HCT116 (cell line): Measurements from ENCODE around the gene KDM3B. TPM values are rescaled to one million over a fixed set of nuclear protein-coding genes. Genes with fewer than 3 reads are reported as not detected.

ENCODE experiments used
- ATAC-seq: fragments of 200-7000 bp; cut with Tn5 transposase; 2 replicates; pipeline ENCODE4 v1.9.1; 2020; ENCODE audit warnings: mild to moderate bottlenecking, moderate library complexity
- BruUV-seq: library from RNA; stranded (reverse); fragments of 400-500 nt; replicated peaks from 2 replicates; lab custom pipeline; 2021; lab: Mats Ljungman, UMichigan
- CTCF ChIA-PET: fragments of 300-600 bp; sonication (Branson Sonifier 250); formaldehyde crosslinking; loops from one replicate; lab custom pipeline; 2021; ENCODE audit warnings: antibody characterized with exemption; lab: Charles Lee
- POLR2A ChIA-PET: fragments of 300-600, 350-600 bp; sonication (Branson Sonifier 250); formaldehyde crosslinking; loops from one replicate; lab custom pipeline; 2021; ENCODE audit warnings: antibody characterized with exemption; lab: Charles Lee
- RAD21 ChIA-PET, 2 experiments: fragments of 300-600 bp; sonication (Branson Sonifier 250); formaldehyde crosslinking; loops; one replicate each; lab custom pipeline; 2023; ENCODE audit warnings: low total read pairs in 2 of 2; ENCODE audit not compliant: uncharacterized antibody in 2 of 2, unreplicated experiment in 2 of 2, low non-redundant PET in 1 of 2; lab: Charles Lee
- DNase-seq: peaks from one replicate; pipeline ENCODE4 v3.0.0-alpha.2; 2010; ENCODE audit warnings: low read depth, low spot score
- H2AFZ ChIP-seq: fragments of 200-600 bp; shearing (Covaris generic), sonication (generic); 2 replicates; pipeline ENCODE4 v1.6.1; 2017; ENCODE audit warnings: low read depth, mixed run types, mixed read lengths, antibody characterized with exemption, low read length; ENCODE audit not compliant: poor library complexity, severe bottlenecking
- H3K27ac ChIP-seq: 2 replicates; pipeline ENCODE4 v1.5.1; 2012; ENCODE audit warnings: low read depth, low read length
- H3K27me3 ChIP-seq: fragments of 200-600 bp; sonication (generic); 2 replicates; pipeline ENCODE4 v1.6.1; 2016; ENCODE audit warnings: mixed run types, low read length, mixed read lengths; ENCODE audit not compliant: insufficient read depth
- H3K36me3 ChIP-seq, 2 experiments: fragments of 200-500 bp in 1 of 2; fragments of 200-600 bp in 1 of 2; sonication (Bioruptor generic) in 1 of 2; sonication (generic) in 1 of 2; 2 replicates each; pipeline versions ENCODE4 v1.5.1 to v1.6.1; 2014 to 2016; ENCODE audit warnings: low read length in 2 of 2, inconsistent platforms in 1 of 2, mixed read lengths in 1 of 2, mixed run types in 1 of 2; ENCODE audit not compliant: insufficient read depth in 2 of 2, control insufficient read depth in 1 of 2
- H3K4me1 ChIP-seq, 2 experiments: fragments of 200-600 bp in 1 of 2; sonication (generic) in 1 of 2; 2 replicates each; pipeline versions ENCODE4 v1.5.1 to v1.6.1; 2012 to 2017; ENCODE audit warnings: low read length in 2 of 2, inconsistent platforms in 1 of 2, mild to moderate bottlenecking in 1 of 2, mixed read lengths in 1 of 2, mixed run types in 1 of 2, moderate library complexity in 1 of 2; ENCODE audit not compliant: insufficient read depth in 2 of 2, control insufficient read depth in 1 of 2
- H3K4me2 ChIP-seq: fragments of 200-600 bp; sonication (generic); 2 replicates; pipeline ENCODE4 v1.6.1; 2017; ENCODE audit warnings: mixed run types, low read length, mixed read lengths
- H3K4me3 ChIP-seq, 2 experiments: fragments of 200-600 bp in 1 of 2; sonication (generic) in 1 of 2; replicated peaks in 1 of 2; 2 replicates each; pipeline ENCODE4 v1.5.1; 2011 to 2016; ENCODE audit warnings: low read length in 2 of 2, control low read depth in 1 of 2, low read depth in 1 of 2, mild to moderate bottlenecking in 1 of 2, mixed read lengths in 1 of 2, mixed run types in 1 of 2
- H3K79me2 ChIP-seq: fragments of 200-600 bp; sonication (generic); 2 replicates; pipeline ENCODE4 v1.6.1; 2017; ENCODE audit warnings: mild to moderate bottlenecking, mixed run types, low read length, moderate library complexity, mixed read lengths; ENCODE audit not compliant: insufficient read depth
- H3K9ac ChIP-seq: fragments of 200-600 bp; sonication (generic); 2 replicates; pipeline ENCODE4 v1.6.1; 2016; ENCODE audit warnings: low read length, mixed read lengths
- H3K9me2 ChIP-seq: fragments of 200-600 bp; sonication (generic), shearing (Covaris generic); 2 replicates; pipeline ENCODE4 v1.6.1; 2017; ENCODE audit warnings: mixed run types, mild to moderate bottlenecking, moderate library complexity; ENCODE audit not compliant: insufficient read depth
- H3K9me3 ChIP-seq, 2 experiments: fragments of 200-500 bp in 1 of 2; fragments of 200-600 bp in 1 of 2; sonication (Bioruptor generic) in 1 of 2; sonication (generic) in 1 of 2; 2 replicates each; pipeline ENCODE4 v1.6.1; 2014 to 2017; ENCODE audit warnings: low read length in 2 of 2, mixed read lengths in 2 of 2, inconsistent platforms in 1 of 2, low read depth in 1 of 2, mild to moderate bottlenecking in 1 of 2, mixed run types in 1 of 2, moderate library complexity in 1 of 2; ENCODE audit not compliant: control insufficient read depth in 1 of 2, insufficient read depth in 1 of 2
- H4K20me1 ChIP-seq: fragments of 200-600 bp; sonication (generic), shearing (Covaris generic); 2 replicates; pipeline ENCODE4 v1.6.1; 2017; ENCODE audit warnings: mixed run types, mild to moderate bottlenecking, moderate library complexity; ENCODE audit not compliant: insufficient read depth
- ATF3 ChIP-seq: IDR thresholded peaks from 2 replicates; pipeline ENCODE4 v1.6.1; 2012
- CBX3 ChIP-seq: IDR thresholded peaks from 2 replicates; pipeline ENCODE4 v1.6.1; 2012; ENCODE audit warnings: low read depth
- CEBPB ChIP-seq: IDR thresholded peaks from 2 replicates; pipeline ENCODE4 v1.6.1; 2012; ENCODE audit warnings: low read depth
- CTCF ChIP-seq, 3 experiments: fragments of 200-600 bp in 1 of 3; sonication (generic) in 1 of 3; IDR thresholded peaks in 2 of 3; conservative IDR thresholded peaks in 1 of 3; 2 replicates each; pipeline ENCODE4 v1.5.1; 2012 to 2017; ENCODE audit warnings: low read depth in 2 of 3, low read length in 2 of 3, antibody characterized with exemption in 1 of 3, borderline replicate concordance in 1 of 3, control low read depth in 1 of 3, mild to moderate bottlenecking in 1 of 3, mixed read lengths in 1 of 3, mixed run types in 1 of 3, moderate library complexity in 1 of 3; ENCODE audit not compliant: insufficient read depth in 1 of 3
- EGR1 ChIP-seq: IDR thresholded peaks from 2 replicates; pipeline ENCODE4 v1.6.1; 2012; ENCODE audit warnings: low read depth
- EZH2 ChIP-seq: fragments of 200-600 bp; sonication (generic); IDR thresholded peaks from 2 replicates; pipeline ENCODE4 v1.6.1; 2017; ENCODE audit warnings: antibody characterized with exemption, mixed run types
- EZH2phosphoT487 ChIP-seq: fragments of 200-600 bp; IDR thresholded peaks from 2 replicates; pipeline ENCODE4 v1.6.1; 2018; ENCODE audit warnings: antibody characterized with exemption, borderline replicate concordance
- FOSL1 ChIP-seq: IDR thresholded peaks from 2 replicates; pipeline ENCODE4 v1.6.1; 2012; ENCODE audit warnings: low read depth
- JUND ChIP-seq: IDR thresholded peaks from 2 replicates; pipeline ENCODE4 v1.6.1; 2012
- MAX ChIP-seq: IDR thresholded peaks from 2 replicates; pipeline ENCODE4 v1.6.1; 2012
- POLR2AphosphoS5 ChIP-seq: IDR thresholded peaks from 2 replicates; pipeline ENCODE4 v1.6.1; 2011; ENCODE audit warnings: mild to moderate bottlenecking, low read depth, low read length, moderate library complexity
- REST ChIP-seq: IDR thresholded peaks from 2 replicates; pipeline ENCODE4 v1.6.1; 2012; ENCODE audit warnings: low read depth
- SIN3A ChIP-seq: IDR thresholded peaks from 2 replicates; pipeline ENCODE4 v1.6.1; 2012; ENCODE audit warnings: low read depth
- SP1 ChIP-seq: IDR thresholded peaks from 2 replicates; pipeline ENCODE4 v1.6.1; 2012; ENCODE audit warnings: low read depth
- SRF ChIP-seq: IDR thresholded peaks from 2 replicates; pipeline ENCODE4 v1.6.1; 2012; ENCODE audit warnings: low read depth
- TCF7L2 ChIP-seq: IDR thresholded peaks from 2 replicates; pipeline ENCODE4 v1.7.0; 2011; ENCODE audit warnings: borderline replicate concordance, inconsistent platforms; ENCODE audit not compliant: insufficient read depth, insufficient read length; ENCODE audit errors: extremely low read depth
- YY1 ChIP-seq: IDR thresholded peaks from 2 replicates; pipeline ENCODE4 v1.6.1; 2011; ENCODE audit warnings: low read length, low read depth, moderate library complexity, mild to moderate bottlenecking; ENCODE audit not compliant: insufficient replicate concordance; ENCODE audit errors: extremely low read depth
- ZBTB33 ChIP-seq: IDR thresholded peaks from 2 replicates; pipeline ENCODE4 v1.6.1; 2011; ENCODE audit warnings: mild to moderate bottlenecking, low read length, moderate library complexity; ENCODE audit not compliant: insufficient replicate concordance; ENCODE audit errors: extremely low read depth
- ZFX ChIP-seq: fragments of 450-650 bp; IDR thresholded peaks from 2 replicates; pipeline ENCODE4 v1.6.1; 2017
- ZNF274 ChIP-seq: fragments of 200-500 bp; sonication (Bioruptor generic); IDR thresholded peaks from 2 replicates; pipeline ENCODE4 v1.6.1; 2014; ENCODE audit warnings: mild to moderate bottlenecking, low read depth, low read length, inconsistent platforms
- intact Hi-C: fragments of 100-400 bp; cut with micrococcal nuclease; formaldehyde crosslinking; loops from 2 replicates; pipeline ENCODE4 v1.10.0; 2022
- total RNA-seq: library from RNA; stranded (reverse); gene quantifications from one replicate; pipeline ENCODE4 v1.2.1, GENCODE V29; 2021; ENCODE audit not compliant: unreplicated experiment

The KDM3B gene
- total RNA-seq, 1 experiment from 2014 or later, result 65.1 TPM

- Histone ChIP-seq H3K4me2 (no peak overlapping the region), H3K9me2 (no peaks in the 10 kb centered on the region), H3K36me3 (no peaks in the 10 kb centered on the region)
- CTCF ChIA-PET, result no interaction called here
- no peak for TF ChIP-seq FOSL1
- no peak for TF ChIP-seq MAX
- no peak for TF ChIP-seq EGR1
- no peak for TF ChIP-seq EZH2phosphoT487
- TF ChIP-seq SIN3A, result no peak
- TF ChIP-seq SP1, result no peak
- no peak for TF ChIP-seq TCF7L2
- TF ChIP-seq REST, result no peak
- no peak for TF ChIP-seq YY1
- TF ChIP-seq POLR2AphosphoS5, result no peak
- no peak for TF ChIP-seq JUND
- TF ChIP-seq ZFX, result no peak
- no peak for TF ChIP-seq CEBPB
- TF ChIP-seq EZH2, result no peak
- TF ChIP-seq CTCF (IDR thresholded peaks at IDR 0.05 in 2 of 3, conservative IDR thresholded peaks at IDR 0.05 in 1 of 3; ENCODE audit: borderline replicate concordance in 1 of 3, insufficient read depth in 1 of 3, low read depth in 2 of 3, low read length in 2 of 3), result no peak
- TF ChIP-seq ZBTB33, result no peak
- no peak for TF ChIP-seq SRF
- TF ChIP-seq ATF3, result no peak
- TF ChIP-seq CBX3, result no peak
- no peak for TF ChIP-seq ZNF274
- TF ChIP-seq, all 23 proteins: peak for 0
- no peak overlapping the region for H3K27ac ChIP-seq
- H3K79me2 ChIP-seq, result no peaks in the 10 kb centered on the region
- peaks cover 10 to 17% of the 10 kb centered on the region in 2 experiments for H3K4me1 ChIP-seq
- no peaks in the 10 kb centered on the region for H4K20me1 ChIP-seq
- H3K4me3 ChIP-seq, result no peak overlapping the region
- H3K9me3 ChIP-seq, result no peaks in the 10 kb centered on the region
- no peak overlapping the region for H3K9ac ChIP-seq
- ATAC-seq, result no peak
- no peak for DNase-seq
- intact Hi-C loops, result loop anchor here (5.0 to 10.0 kb wide), 2 partner anchors 812 to 825 kb away; no protein-coding TSS in a partner anchor
- BruUV-seq, result no TSS peak
- POLR2A ChIA-PET, result no interaction called here
- no peaks in the 10 kb centered on the region for H3K27me3 ChIP-seq
- RAD21 ChIA-PET, result no interaction called here
- no peak overlapping the region for H2AFZ ChIP-seq
Measured at GRCh38 chr5:138452720-138453119, 100.2 kb downstream of the KDM3B start.
